ENCODE measurements around the gene F5.

Gene F5

DNA sequence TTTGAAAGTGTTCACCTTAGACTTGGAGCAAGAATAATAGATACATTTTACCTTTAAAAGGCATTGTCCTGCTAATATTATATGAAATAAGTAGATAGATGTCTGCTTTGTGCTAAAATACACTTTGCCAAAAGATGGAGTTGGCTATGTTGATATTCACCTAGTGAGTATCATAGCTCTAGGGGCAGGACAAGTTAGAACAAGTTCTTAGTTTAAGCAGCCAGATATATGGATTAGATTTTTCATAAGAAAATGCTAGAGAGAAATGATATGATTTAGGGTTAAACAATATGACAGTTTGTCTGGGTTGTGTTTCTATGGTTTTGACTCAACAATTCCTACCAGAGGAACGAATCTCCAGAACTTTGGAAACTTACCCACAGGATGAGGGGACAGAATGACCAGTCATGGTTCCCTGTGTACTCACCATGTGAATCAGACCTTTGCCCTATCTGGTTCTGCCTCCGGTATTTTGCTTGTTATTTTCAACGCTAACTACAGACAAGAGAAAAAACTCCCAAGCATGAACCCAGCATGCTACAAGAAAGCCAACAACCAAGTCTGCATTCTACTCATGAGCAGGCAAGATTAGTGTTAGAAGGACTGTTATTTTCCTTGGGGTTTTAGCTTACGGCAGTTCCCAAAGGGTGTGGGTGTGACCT, 1.7 kb downstream of the F5 start:
- no peaks in the 10 kb centered on the region for H3K27me3 ChIP-seq (ENCODE audit: insufficient read depth, low read length, poor library complexity)

DNA sequence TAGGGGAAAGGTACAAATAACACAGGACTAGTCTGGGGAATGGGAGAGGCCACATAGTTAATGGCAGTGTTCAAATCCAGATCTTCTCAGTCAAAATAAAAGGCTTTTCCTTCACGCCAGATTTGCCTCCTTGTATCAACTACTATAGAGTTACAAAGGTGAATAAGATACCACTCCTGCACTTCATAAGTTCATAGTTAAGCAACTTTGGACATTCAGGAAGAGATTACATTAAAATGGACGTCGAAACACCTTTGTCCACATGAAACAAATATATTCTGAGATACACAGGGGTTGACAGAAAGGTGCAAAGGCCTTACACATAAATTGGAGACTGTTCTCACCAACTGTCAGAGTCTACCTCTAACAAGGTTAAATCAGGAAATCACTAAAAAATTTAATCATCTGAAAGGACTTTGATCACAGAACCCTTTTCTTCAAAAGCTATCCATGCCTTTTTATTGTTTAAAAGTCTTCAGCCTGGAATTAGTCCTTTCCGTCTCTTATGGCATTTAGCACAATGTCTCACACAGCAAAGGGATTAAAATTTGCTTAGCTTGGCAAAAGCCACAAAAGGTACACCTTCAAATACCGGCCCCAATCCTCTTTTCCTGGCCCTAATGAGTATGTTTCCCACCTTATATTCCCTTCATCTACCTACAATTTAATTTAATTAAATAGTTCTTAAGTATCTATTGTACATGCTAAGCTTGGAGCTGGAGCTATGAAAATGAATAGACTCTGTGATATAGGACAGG, 8.1 kb downstream of the F5 start:
- TF ChIP-seq EZH2 (IDR thresholded peaks at IDR 0.05; ENCODE audit: borderline replicate concordance, low read depth, low read length, severe bottlenecking): no peak
- TF ChIP-seq, protein P1, sequence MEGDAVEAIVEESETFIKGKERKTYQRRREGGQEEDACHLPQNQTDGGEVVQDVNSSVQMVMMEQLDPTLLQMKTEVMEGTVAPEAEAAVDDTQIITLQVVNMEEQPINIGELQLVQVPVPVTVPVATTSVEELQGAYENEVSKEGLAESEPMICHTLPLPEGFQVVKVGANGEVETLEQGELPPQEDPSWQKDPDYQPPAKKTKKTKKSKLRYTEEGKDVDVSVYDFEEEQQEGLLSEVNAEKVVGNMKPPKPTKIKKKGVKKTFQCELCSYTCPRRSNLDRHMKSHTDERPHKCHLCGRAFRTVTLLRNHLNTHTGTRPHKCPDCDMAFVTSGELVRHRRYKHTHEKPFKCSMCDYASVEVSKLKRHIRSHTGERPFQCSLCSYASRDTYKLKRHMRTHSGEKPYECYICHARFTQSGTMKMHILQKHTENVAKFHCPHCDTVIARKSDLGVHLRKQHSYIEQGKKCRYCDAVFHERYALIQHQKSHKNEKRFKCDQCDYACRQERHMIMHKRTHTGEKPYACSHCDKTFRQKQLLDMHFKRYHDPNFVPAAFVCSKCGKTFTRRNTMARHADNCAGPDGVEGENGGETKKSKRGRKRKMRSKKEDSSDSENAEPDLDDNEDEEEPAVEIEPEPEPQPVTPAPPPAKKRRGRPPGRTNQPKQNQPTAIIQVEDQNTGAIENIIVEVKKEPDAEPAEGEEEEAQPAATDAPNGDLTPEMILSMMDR (IDR thresholded peaks at IDR 0.05; ENCODE audit: borderline replicate concordance, extremely low read depth, low read length, poor library complexity, severe bottlenecking): no peak
- H3K27me3 ChIP-seq (ENCODE audit: insufficient read depth, low read length, poor library complexity): no peaks in the 10 kb centered on the region
- DNase-seq (no peak), ATAC-seq (ENCODE audit: insufficient read depth, low read depth) (no peak)
- H3K79me2 ChIP-seq (ENCODE audit: insufficient read depth, low read length): no peaks in the 10 kb centered on the region
- H3K9ac ChIP-seq (ENCODE audit: low read depth, low read length): no peak overlapping the region
- no peak overlapping the region for H2AFZ ChIP-seq (ENCODE audit: low read depth, low read length)
- H3K4me3 ChIP-seq (ENCODE audit: low read depth in 1 of 2, low read length in 2 of 2): no peak overlapping the region
- no peaks in the 10 kb centered on the region for H3K36me3 ChIP-seq (ENCODE audit: insufficient read depth, low read length)
- no peaks in the 10 kb centered on the region for H3K4me1 ChIP-seq (ENCODE audit: insufficient read depth, low read length)
- no peak overlapping the region for H3K4me2 ChIP-seq (ENCODE audit: insufficient read depth, low read length)
- H3K27ac ChIP-seq (ENCODE audit: low read length): no peak overlapping the region
- H3K9me3 ChIP-seq (ENCODE audit: insufficient read depth, low read length, severe bottlenecking): no peaks in the 10 kb centered on the region
- no peaks in the 10 kb centered on the region for H4K20me1 ChIP-seq (ENCODE audit: insufficient read depth, low read length)

More for the DNA sequence above, 1.7 kb downstream of the F5 start:
- ATAC-seq (ENCODE audit: insufficient read depth, low read depth): no peak
- Histone ChIP-seq H3K36me3 (ENCODE audit: insufficient read depth, low read length) (no peaks in the 10 kb centered on the region), H3K9ac (ENCODE audit: low read depth, low read length) (no peak overlapping the region), H3K9me3 (ENCODE audit: insufficient read depth, low read length, severe bottlenecking) (no peaks in the 10 kb centered on the region), H3K4me2 (ENCODE audit: insufficient read depth, low read length) (no peak overlapping the region), H3K4me1 (ENCODE audit: insufficient read depth, low read length) (peaks cover 21% of the 10 kb centered on the region), H3K4me3 (ENCODE audit: low read depth in 1 of 2, low read length in 2 of 2) (no peak overlapping the region), H3K27ac (ENCODE audit: low read length) (no peak overlapping the region), H4K20me1 (ENCODE audit: insufficient read depth, low read length) (no peaks in the 10 kb centered on the region), H2AFZ (ENCODE audit: low read depth, low read length) (no peak overlapping the region), H3K79me2 (ENCODE audit: insufficient read depth, low read length) (no peaks in the 10 kb centered on the region)
- TF ChIP-seq, protein P1 (IDR thresholded peaks at IDR 0.05; ENCODE audit: borderline replicate concordance, extremely low read depth, low read length, poor library complexity, severe bottlenecking): no peak
- TF ChIP-seq EZH2 (IDR thresholded peaks at IDR 0.05; ENCODE audit: borderline replicate concordance, low read depth, low read length, severe bottlenecking): no peak
- no peak for DNase-seq

DNA sequence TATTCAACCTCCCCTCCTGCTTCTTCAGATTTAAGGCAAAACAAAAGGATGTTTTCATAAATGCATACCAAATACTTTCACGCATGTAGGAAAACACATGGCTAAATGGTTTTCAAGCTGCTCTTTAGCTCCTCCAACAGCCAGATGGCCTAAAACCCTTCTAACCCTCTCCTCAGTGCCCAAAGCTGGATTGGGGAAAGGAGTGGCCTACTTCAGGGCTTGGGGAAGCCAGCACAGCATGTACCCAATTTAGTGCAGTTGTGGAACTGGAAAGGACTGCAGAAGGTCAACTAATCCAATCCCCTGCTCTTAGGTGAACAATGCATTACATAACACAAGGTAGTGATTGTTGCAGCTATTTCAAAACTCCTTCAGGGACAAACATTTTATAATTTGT, 9.3 kb downstream of the F5 start:
- Histone ChIP-seq H3K9me3 (ENCODE audit: insufficient read depth, low read length, severe bottlenecking) (no peaks in the 10 kb centered on the region), H3K4me1 (ENCODE audit: insufficient read depth, low read length) (no peaks in the 10 kb centered on the region), H3K27ac (ENCODE audit: low read length) (no peak overlapping the region), H3K4me3 (ENCODE audit: low read depth in 1 of 2, low read length in 2 of 2) (no peak overlapping the region), H3K9ac (ENCODE audit: low read depth, low read length) (no peak overlapping the region), H4K20me1 (ENCODE audit: insufficient read depth, low read length) (no peaks in the 10 kb centered on the region), H2AFZ (ENCODE audit: low read depth, low read length) (no peak overlapping the region), H3K4me2 (ENCODE audit: insufficient read depth, low read length) (no peak overlapping the region), H3K36me3 (ENCODE audit: insufficient read depth, low read length) (no peaks in the 10 kb centered on the region), H3K79me2 (ENCODE audit: insufficient read depth, low read length) (no peaks in the 10 kb centered on the region), H3K27me3 (ENCODE audit: insufficient read depth, low read length, poor library complexity) (no peaks in the 10 kb centered on the region)
- TF ChIP-seq EZH2 (IDR thresholded peaks at IDR 0.05; ENCODE audit: borderline replicate concordance, low read depth, low read length, severe bottlenecking): no peak
- TF ChIP-seq, protein P1 (IDR thresholded peaks at IDR 0.05; ENCODE audit: borderline replicate concordance, extremely low read depth, low read length, poor library complexity, severe bottlenecking): no peak
- DNase-seq (no peak), ATAC-seq (ENCODE audit: insufficient read depth, low read depth) (no peak)
